ENCODE data around the gene LRRC63. TPM values are rescaled to one million over a fixed set of nuclear protein-coding genes. Genes with fewer than 3 reads are reported as not detected.

Gene LRRC63
- total and polyA plus RNA-seq, 9 of the 15 experiments (the other 6 are each of a cell fraction or from before 2014, with no cell fraction given): 0.07 to 0.41 (median 0.24) TPM; not detected in 1

- TF ChIP-seq ZNF699 (CRISPR knock-in tag; IDR thresholded peaks at IDR 0.05; ENCODE audit: insufficient replicate concordance): no peak
- TF ChIP-seq E2F4 (CRISPR knock-in tag; IDR thresholded peaks at IDR 0.05; ENCODE audit: low read depth): no peak
- no peak for TF ChIP-seq TAL1 (IDR thresholded peaks at IDR 0.05)
- TF ChIP-seq CBFA2T3 (IDR thresholded peaks at IDR 0.05): no peak
- no peak for TF ChIP-seq FOXP1 (CRISPR knock-in tag; IDR thresholded peaks at IDR 0.05)
Measured at GRCh38 chr13:46166224-46166584, 45.5 kb upstream of the LRRC63 start (continued).

- WGBS (ENCODE audit: insufficient coverage, low coverage, missing lambda C conversion rate): 48% methylated on average over 3 of the region's 3 CpGs
Measured at GRCh38 chr13:46166947-46167610, 44.6 kb upstream of the LRRC63 start.

More at GRCh38 chr13:46166947-46167610, 44.6 kb upstream of the LRRC63 start:
- Histone ChIP-seq H3K9me3 (replicated peaks; ENCODE audit: control insufficient read depth, insufficient read depth, low read depth, low read length) (no peaks in the 10 kb centered on the region), H3K4me2 (ENCODE audit: insufficient read depth, low read length) (no peak overlapping the region), H3K79me2 (ENCODE audit: control insufficient read depth, insufficient read depth, low read length) (peaks cover 84% of the 10 kb centered on the region), H3K9me1 (ENCODE audit: control insufficient read depth, insufficient read depth, low read length) (no peaks in the 10 kb centered on the region), H2AFZ (ENCODE audit: low read depth, low read length) (no peak overlapping the region), H3K9ac (ENCODE audit: insufficient read depth in 1 of 2, low read depth in 2 of 2, low read length in 2 of 2) (no peak overlapping the region), H3K4me3 (no peak overlapping the region), H4K20me1 (replicated peaks; ENCODE audit: control insufficient read depth, insufficient read depth, low read length) (peaks cover 8% of the 10 kb centered on the region; the same call in 1 of the 2 replicates), H3K27ac (ENCODE audit: extremely low read depth, low read depth, low read length) (no peak overlapping the region), H3K36me3 (ENCODE audit: control insufficient read depth, insufficient read depth, low read length) (peaks cover 41% of the 10 kb centered on the region; the same call in 2 of the 3 replicates), H3K4me1 (replicated peaks in 1 of 2; ENCODE audit: control insufficient read depth in 2 of 2, insufficient read depth in 2 of 2, low read length in 2 of 2) (peaks cover 3 to 20% of the 10 kb centered on the region in 2 experiments; a peak in 4 of 5 replicates), H3K27me3 (ENCODE audit: control insufficient read depth in 2 of 2, insufficient read depth in 2 of 2, low read length in 2 of 2) (no peaks in the 10 kb centered on the region)
- no TSS peak for BruUV-seq (replicated peaks)
- intact Hi-C loops (cut with micrococcal nuclease): no loop called here
- ChIA-PET CTCF (ENCODE audit: low intra/inter-chr PET ratio) (no interaction called here), POLR2A (interaction anchor here (0.8 to 1.6 kb wide), 2 partner anchors 10 to 12 kb away, joined by 3 to 8 read pairs; no protein-coding TSS in a partner anchor)
- peak; percentile 12; the same call in 1 of the 3 replicates for ATAC-seq
- DNase-seq (ENCODE audit: extremely low read depth in 1 of 4, low spot score in 3 of 4): no peak
- FAIRE-seq: no peak
- TF ChIP-seq JUN (IDR thresholded peaks at IDR 0.05; ENCODE audit: borderline replicate concordance, low read depth, low read length) (no peak), JUN (CRISPR knock-in tag; IDR thresholded peaks at IDR 0.05; ENCODE audit: borderline replicate concordance) (no peak), BRF2 (IDR thresholded peaks at IDR 0.05; ENCODE audit: borderline replicate concordance, insufficient read depth, insufficient read length) (no peak)
- in situ Hi-C loops (cut with MboI): no loop called here

Data from K562 (cell line).